NCI-H526 treated with DMSO at 0.1 percent for 48 hours (cell line): ENCODE measurements around the gene ZNF366.

Experiments used
- DNase-seq: peaks from one replicate; lab custom pipeline; 2025; lab: John Stamatoyannopoulos, UW

The ZNF366 gene

DNA sequence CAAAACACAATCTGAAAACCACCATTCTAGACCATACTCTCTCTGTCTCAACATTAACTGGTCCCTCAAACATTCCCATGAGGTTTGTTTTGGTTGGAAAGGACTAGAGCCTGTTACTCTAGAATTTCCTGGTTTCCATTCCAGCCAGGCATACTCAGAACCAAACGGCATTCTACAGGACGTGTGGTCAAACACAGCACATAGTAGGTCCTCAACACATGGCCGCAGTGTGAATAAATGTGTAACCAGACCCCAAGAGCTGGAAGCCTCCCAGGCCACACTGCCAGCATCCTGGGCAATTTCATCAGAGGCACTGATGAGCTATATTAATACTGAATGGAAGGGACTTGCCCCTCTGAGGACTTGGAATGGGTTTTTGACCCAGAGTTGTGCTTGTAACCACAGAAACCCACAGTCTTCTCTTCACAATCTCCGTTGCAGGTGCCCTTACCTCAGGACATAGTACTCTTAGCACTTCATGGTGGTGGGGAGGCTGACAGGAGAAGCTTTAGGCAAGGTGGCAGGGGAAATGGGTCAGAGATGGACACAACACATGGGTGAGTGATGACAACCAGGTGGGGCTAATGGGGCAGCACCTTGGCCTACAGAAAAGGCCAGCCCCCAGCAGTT, 66.0 kb downstream of the ZNF366 start:
- DNase-seq: no peak

DNA sequence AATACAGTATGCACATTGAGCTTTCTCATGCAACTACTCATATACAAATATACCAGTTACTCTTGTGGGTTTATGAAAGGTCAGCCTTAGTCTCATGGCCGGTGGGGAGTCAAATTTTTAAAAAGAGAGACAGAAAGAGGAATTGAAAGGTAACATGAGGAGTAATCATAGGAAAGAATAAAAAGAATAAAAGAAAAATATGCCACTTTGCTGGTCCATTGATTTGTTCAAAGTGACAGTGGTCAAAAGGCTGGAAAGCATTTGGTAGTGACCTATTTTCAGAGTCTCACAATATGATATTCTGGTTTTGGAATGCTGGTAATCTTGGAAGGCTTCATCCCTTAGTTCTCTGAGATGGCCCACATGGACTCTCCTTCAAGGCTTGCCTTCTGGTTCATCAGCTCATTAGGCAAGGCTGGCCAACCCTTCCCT, 67.0 kb downstream of the ZNF366 start:
- DNase-seq: no peak

DNA sequence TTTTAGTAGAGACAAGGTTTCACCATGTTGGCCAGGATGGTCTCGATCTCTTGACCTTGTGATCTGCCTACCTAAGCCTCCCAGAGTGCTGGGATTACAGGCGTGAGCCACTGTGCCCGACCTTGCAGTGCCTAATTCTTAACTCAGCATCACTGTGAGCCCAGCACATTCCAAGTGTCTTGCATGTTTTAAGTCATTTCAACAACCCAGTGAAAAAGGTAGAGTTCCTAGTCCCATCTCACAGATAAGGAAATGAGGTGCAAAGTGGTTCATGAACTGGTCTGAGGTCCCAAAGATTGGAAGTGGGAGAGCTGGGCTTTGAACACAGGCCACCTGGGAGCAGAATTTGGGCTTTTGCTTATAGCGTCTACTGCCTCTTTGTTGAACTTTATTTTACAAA, 68.0 kb downstream of the ZNF366 start:
- no peak for DNase-seq

DNA sequence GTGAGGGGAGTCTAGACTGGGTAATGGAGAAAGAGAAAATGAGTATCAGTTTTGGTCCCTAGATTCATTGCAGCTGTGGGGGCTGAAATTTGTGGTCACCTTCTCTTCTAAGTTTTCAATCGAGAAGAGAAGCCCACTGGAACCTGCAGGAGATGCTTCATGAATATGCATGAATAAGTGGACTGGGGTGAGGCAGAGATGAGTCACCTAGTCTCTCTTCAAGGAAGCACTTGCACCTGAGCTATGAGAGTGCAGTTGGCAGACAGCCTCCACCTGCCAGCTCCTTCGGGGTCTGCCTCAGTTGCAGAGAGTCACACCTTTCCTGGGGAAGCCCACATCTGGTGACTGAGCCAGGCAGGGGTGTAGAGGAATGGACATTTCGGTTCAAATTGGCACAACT, 69.1 kb downstream of the ZNF366 start:
- DNase-seq: no peak

DNA sequence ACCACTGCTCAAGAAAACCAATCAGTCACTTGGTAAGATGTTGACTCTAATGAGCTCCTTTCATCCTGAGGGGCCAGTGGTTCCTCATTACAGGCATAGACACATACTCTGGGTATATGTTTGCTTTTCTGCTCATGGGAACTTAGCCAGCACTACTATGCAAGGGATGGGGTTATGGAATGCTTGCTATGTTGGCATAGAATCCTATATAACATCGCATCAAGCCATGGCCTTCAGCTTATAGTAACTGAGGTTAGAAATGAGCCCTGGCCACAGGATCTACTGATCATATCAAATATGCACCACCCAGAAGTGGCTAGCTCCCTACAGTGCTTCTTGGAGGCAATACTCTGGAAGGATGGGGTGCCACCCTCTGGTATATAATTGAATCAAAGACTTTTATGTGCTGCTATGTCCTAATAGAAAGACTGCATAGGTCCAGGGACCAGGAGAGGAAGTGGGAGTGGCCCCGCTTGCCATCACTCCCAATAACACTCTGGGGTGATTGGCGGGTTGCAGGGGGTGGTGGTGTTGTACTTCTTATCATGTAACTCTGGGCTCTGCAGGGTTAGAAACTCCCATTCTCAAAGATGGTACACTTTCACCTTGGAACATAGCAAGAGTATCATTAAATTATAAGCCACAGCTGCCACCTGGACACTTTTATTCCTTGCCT, 70.3 kb downstream of the ZNF366 start:
- no peak for DNase-seq

DNA sequence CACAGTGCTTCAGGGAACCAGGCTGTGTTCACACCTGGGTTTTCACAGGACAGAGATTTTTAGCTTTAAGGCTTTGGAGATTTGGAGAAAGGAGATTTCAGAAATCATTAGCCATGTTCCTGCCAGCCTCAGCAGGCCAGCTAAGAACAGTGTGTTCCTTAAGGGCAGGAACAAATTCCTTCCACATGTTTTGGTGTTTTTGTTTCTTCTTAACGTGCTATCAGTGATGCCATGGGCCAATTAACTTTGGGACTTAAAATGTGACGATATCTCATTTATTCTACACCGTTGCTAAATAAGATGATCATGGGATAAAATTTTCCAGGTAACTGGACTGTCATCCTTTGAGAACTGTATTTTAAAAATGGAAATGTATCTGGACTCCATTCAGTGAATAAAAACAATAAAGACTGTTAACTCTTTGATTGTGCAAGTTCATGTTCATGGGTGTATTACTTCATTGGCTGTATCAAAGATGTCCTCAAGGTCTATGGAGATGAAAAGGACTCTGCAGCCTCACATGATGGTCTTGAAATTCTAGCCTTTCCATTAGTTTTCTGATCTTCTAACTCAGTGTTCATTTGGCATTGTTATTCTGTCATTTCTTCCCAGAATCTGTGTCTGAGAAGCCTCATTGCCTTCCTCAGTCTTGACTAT, 72.3 kb downstream of the ZNF366 start:
- no peak for DNase-seq

DNA sequence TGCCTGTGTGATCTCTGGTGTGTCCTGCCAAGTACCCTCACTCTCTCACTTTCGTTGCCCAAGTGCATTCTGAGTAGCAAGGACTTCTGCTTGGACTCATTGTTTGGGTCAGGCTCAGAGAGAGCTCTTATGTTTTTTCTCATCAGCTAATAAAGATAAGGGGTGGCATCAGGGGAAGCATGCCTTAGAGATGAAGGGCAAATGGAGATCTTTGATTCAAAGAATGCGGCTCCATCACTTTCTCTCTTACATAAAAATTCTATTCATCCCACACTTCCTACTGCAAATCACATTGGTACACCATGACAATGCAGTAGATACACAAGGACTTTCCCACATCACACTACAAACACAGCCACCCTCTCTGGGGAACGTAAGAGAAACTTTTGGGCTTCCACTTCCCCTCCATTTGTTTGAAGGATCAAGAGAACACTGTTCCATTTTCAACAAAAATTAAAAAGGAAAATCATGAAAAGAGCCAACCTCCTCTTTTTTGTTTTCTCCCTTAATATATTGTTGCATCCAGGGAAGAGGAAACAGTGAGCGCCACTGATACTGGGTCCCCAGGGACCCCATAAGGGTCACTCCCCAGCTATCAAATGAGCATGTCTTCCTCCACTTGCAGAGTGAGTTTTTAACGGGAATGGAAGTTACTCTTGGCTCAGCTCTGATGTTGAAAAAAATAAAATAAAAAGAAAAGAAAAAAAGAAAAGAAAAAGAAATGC, 73.0 kb downstream of the ZNF366 start:
- DNase-seq: no peak

DNA sequence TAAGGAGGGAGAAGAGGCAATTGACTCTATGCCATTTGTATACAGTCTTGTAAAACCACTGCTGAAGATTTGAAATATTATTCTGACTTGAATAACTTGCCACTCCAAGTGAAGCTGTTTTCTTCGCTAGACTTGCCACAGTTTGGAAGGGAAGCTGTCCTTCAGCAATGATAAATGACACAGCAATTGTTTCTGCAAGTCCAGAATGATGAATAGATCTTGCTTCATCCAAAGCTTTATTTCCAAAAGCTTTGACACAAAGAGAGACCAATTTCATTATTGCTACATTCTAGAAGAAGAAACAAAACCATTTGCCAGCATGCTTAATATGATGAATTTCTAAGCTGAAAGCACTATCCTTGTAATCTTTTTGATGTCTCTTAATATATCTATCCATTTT, 73.7 kb downstream of the ZNF366 start:
- no peak for DNase-seq

DNA sequence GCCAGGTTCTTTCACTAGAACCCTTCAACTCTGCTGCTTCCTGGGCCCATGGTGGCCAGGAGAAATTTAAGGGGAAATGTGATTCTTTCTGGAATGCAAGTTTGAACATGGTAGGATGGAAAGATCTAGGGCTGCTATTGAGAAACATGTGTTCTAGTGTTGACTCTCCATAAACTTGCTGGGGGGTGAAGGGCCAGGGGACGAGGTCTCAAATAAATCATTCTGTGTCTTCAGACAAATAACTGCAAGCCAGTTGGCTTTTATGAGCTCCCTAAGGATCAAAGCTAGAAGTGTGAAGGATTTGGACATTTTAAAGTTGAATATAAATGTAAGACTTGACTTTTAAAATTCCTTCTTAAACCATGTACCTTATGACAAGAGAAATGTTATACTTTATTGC, 78.5 kb downstream of the ZNF366 start:
- DNase-seq: no peak

DNA sequence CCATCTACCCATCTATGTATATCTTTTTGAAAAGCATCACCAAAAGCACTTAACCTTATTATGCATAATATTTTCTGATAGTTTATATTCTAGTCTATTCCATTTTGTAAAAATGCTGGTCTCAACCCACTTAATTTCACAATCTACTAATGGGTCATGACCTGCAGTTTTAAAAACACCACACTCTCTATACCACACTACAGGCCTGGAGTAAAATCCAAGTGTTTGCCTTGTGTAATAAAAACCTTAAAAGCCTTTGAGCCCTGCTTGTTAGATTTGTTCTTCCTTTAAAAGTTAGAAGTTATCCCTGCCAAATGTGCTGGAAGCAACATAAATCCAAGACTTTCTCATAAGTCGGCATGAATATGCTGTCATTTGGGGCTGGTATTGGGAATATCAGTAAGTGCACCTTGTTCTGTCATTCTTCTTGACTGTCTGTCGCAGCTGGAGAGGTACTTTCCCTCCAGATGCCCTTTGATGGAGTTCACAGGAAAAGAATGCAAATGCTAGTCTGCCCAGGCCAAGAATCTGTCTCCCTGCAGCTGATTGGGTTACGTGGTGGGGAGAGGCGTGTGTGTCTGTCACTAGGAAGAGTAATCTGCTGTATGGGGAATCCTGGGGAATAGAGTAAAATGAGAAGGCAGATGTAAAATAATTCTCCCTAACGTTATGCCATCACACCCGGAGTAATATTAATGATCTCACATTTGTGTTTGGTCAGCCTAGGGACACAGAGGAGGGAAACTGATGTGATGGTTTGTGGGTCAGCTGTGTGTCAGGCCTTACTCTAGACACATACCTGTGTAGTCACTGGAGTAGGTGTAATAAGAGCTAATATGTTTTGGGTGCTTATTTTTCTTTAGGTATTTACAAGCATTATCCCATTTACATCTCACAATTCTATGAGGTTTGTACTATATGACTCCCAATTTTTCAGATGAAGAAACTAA, 79.4 kb downstream of the ZNF366 start:
- peak; percentile 1 for DNase-seq

DNA sequence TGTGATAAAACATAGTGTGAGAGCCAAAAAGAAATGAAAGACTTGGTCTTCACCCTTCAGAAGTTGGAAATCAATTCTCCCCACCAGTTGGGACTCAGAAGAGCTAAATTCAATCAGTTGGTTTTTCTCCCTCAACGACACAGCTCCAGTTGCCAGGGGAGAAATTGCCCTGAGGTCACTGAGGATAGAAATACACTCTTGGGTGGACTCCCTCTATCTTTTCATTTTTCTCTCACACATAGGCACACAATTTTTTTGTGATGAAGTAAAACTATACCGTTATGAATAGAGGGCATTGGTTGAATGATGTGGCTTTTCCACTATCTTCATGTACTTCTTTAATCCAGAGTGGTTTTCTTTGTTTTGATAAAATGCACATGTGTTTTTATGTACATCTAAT, 80.2 kb downstream of the ZNF366 start:
- no peak for DNase-seq

DNA sequence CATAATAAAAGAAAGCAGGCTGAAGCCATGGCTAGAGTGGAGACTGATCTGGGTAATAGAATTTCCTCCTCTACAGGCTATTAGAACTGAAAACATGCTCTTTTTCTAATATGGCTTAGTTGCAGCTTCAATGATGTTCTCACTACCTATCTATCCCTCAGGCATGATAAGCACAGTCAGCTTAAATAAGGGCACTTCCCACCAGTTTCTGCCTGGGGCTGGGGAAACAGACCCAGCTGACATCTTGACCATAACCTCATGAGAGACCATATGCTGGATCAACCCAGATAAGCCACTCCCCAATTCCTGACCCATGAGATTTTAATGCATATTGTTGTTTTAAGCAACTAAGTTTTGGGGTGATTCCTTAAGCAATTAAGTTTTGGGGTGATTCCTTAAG, 81.2 kb downstream of the ZNF366 start:
- no peak for DNase-seq

DNA sequence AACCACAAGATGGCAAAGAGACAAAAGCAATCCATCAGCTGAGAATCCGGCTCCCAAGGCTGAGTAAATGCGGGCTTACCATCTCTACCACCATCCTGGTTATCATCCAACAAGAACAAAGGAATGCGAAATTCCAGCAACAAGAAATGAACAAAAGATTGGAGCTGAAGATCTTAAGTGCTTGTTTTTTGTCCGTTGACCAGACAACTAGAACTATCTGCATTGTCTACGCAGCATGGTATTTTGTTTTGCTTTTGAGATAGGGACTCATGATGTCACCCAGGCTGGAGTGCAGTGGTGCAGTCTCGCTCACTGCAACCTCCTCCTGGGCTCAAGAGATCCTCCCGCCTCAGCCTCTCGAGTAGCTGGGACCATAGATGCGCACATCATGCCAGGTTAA, 88.9 kb downstream of the ZNF366 start:
- no peak for DNase-seq

DNA sequence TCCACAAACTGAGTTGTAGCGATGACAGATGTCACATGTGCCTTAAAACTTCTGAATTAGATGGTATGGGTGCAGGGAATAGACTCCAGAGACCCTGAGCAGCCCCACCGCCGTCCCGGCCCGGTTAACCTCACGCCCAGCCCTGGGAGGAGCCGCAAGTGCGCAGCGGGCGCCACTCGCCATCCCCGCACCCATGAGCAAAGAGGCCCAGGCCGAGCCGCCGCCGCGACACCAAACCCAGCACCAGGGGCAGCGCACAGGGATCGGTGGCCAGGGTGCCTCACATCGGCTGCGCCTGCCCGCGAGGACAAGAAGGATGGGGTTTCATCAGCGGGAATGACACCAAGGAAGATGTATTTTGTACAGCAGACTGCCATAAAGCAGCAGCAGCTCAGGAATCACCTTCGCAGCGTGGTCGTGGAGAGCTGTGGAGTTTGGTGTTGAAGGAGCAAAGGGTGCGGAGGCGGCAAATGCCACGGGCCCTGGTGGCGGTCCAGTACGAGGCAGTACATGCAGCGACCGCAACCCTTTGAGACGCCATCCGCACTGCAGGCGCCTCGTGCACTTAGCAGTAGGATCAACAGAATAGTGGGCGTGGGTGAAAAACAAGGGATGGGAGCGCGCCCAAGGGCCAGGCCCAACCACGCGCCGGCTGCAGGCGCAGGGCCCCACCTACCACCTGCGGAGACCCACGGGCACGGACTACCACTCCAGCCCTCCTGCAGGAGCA, 89.7 kb downstream of the ZNF366 start:
- DNase-seq: no peak

DNA sequence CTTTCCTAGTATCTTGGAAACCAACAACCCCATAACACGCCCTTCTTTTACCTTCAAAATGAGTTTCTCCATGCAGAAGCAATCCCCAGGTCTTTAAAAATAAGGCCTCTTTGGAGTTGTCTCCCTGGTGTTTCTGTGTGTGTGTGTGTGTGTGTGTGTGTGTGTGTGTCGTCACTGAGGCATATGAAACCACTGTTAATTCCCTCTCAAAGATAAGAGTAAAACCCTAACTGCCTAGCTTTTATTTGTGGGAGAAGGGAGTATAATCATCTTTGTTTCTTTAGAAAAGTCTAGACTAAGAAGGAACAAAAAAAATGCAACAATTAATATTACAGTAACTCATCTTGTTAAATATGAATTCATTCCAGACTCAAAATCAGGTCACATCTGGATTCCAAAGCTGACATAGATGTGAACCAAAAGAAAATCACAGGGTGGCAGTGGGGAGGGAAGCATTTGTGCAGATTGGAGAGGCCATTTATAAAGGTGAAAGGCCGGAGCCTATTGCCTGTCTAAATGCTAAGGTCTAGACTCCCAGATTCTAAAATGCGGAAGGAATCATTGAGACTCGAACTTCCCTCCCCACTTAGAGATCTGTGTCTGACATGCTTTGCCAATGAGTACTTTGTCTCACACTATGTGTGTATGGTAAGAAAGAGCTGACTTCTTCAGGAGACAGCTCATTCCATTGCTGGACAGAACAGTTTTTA, 91.4 kb downstream of the ZNF366 start:
- no peak for DNase-seq

DNA sequence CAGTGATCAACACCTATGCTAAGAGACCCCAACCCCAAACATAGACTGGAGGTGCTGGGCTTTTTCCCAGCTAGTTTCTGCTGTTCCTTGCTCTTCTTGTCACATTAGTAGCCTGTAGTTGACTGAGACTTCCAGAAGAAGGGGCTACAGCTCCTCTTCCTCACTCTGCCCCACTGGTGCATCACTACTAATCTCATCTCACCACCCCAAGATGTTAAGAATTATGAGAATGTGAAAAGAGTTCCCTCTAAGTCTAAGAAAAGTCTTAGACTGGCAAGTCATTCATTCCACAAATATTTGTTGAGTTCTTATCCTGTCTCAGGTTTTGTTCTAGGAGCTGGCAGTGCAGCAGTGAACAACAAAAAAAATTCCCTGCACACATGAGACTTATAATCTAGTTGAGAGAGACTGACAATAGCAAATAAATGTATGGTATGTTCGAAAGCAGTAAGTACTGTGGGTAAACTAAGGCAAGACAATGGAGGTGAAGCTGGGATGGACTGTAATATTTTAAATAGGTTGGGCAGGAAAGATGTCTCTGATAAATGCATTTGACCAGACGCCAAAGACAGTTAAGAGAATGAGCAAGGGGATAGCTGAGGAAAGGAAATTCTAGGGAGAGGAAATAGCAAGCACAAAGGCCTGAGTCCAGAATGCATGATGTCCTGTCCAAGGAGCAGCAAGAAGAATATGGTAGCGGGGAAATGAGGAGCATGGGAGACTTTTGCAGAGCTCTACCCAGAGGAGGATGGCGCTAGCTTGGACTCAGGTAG, 94.7 kb downstream of the ZNF366 start:
- DNase-seq: no peak

DNA sequence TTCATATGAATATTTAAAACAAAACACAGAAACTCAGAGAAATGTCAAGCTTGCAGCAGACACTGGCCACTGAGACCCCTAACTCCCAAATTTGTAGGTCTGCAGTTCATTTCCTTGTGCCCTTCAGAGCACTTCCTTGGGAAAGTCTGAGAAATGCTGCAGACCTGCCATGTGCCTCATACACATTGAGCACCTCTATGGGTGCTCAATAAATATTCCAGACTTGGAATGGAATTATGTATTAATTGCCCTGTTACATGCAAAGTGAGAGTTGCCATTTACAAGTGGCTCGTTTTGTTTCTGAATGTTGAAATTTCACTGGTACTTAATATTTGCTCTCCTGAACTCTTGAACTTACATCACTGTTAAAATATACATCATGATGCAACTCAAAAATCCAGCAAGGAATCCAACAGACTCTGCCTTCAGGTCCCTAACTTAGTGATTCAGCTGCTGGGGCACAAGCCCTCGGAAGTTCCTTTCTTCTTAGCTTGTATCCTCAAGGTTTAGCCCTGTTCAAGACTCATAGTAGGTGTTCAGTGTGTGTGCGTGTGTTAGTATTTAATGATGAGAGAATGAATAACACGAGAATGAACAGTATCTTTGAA, 96.4 kb downstream of the ZNF366 start:
- DNase-seq: no peak

DNA sequence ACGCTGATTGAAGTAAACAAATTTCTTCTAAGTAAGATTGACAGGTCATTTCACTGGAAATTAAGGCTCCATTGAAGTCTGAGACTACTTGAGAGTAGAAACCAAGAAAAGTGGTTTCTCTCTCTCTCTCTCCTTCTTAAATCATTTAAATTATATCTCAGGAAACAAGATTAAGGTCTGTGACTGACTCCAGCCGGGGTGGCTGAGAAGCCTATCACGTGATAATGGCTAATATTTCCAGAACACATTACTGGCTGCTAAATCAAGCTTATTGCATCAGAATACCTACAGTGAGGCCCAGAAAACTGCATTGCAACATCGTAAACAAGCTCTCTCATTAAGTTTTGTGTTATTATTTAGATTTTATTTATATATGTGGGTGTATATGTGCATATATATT, 98.6 kb downstream of the ZNF366 start:
- no peak for DNase-seq

DNA sequence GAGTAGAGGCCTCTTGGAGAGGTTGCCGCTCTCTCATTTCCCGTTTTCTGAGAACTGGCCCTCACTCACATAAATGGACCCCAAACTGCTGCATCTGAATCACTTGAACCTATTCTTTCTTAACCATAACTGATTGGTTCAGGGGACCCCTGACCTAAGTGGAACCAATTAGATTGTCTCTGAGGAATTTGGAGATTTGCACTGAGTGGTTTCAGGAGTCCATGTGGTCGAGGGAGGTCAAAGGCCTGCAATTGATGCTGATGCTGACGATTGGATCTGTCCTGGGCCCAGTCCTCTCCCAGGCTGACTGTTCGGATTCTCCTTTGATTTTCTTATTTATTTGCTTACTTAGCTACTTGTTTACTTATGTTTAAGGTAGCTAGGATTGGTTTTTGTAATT, 99.1 kb downstream of the ZNF366 start:
- no peak for DNase-seq
